Dedifferentiated amniotic fluid mesenchymal stem cell (primary cell): ENCODE results near the gene ACAP3.

Experiments
- DNase-seq: peaks from one replicate; pipeline ENCODE4 v3.0.0-alpha.2; 2016; ENCODE audit errors: extremely low spot score

Gene ACAP3

DNA sequence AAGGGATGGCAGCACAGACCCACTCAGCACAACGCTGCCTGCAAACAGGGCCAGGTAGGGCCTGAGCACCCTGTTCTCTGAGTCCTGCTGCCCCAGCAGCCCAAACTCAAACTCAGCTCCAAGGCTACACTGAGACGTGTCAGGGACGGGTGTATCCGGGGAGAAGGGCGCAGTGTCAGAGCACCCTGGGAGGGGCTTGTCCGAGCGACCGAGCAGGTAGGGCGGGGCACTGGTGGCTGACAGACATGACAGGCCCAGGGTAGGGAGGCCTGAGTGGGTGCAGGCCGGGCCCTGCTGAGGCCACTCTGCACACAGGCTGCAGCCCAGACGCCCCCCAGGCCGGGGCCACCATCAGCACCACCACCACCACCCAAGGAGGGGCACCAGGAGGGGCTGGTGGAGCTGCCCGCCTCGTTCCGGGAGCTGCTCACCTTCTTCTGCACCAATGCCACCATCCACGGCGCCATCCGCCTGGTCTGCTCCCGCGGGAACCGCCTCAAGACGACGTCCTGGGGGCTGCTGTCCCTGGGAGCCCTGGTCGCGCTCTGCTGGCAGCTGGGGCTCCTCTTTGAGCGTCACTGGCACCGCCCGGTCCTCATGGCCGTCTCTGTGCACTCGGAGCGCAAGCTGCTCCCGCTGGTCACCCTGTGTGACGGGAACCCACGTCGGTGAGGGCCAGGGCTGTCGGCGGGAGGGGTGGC, 22.0 kb downstream of the ACAP3 start:
- DNase-seq: no peak

DNA sequence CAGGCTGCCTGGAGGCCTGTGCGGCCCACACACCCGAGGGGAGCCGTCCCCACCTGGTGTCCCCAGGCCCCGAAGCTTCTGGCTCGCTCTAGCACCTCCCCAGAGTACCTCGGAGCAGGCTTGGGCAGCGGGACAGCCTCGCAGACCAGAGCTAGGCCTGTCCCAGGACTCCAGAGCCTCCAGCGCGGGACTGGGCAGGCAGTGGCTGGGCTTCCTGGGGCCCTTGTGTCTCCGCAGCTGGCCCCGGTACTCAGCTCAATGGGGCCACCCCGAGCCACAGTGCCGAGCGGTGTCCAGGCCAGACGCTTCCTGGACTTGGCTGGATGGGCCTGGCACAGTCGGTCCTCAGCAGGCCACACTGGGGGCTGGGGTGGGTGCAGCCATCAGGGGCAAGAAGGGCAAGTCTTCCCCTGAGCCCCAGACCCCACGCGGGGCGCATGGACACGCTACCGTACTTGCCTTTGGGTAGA, 22.6 kb downstream of the ACAP3 start:
- no peak for DNase-seq

DNA sequence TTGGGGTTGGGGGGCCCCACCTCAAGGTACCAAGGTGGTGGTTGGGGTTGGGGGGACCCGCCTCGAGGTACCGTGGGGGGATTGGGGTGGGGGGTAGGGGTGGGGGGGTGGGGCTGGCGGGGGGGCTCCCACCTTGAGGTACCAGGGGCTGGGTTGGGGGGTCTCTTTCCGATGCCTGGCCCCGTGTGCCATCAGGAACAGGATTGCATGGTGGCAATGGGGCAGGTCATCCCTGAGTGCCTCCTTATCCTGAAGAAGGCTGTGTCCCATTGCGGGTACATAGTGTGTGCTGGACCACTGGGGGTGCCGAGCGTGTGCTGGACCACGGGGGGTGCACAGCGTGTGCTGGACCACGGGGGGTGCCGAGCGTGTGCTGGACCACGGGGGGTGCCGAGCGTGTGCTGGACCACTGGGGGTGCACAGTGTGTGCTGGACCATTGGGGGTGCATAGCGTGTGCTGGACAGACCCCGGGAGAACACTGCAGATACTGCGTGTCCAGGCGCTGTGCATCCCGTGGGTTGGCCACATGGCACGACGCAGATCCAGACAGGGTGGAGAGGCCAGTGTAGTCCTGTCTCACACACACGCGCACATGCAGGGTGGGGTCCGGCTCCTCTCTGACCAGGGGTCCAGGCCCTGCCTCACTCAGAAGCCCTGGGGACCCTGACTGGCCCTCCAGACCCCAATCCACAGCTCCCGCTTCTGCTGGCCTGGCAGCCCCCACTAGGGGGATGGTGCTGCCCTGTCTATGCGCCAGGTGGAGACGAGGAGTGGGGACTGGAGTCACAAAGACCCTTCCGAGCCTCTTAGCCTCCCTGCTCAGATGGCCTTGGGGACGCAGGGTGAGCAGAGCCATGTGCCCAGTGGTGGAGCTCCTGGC, 23.3 kb downstream of the ACAP3 start:
- no peak for DNase-seq

DNA sequence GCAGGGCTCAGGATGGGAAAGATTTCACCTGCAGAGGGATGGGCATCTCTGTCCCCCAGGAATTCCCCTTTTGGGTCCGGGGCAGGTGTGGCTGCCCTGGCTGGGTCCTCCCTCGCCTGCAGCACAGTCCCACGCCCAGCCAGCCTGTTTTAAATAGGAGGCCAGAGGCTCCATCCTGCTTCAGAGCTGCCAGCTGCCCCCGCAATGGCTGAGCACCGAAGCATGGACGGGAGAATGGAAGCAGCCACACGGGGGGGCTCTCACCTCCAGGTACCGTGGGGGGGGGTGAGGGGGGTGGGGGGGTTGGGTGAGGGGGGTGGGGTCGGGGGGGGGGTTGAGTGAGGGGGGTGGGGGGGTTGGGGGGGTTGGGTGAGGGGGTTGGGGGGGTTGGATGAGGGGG, 23.9 kb downstream of the ACAP3 start:
- DNase-seq: no peak

DNA sequence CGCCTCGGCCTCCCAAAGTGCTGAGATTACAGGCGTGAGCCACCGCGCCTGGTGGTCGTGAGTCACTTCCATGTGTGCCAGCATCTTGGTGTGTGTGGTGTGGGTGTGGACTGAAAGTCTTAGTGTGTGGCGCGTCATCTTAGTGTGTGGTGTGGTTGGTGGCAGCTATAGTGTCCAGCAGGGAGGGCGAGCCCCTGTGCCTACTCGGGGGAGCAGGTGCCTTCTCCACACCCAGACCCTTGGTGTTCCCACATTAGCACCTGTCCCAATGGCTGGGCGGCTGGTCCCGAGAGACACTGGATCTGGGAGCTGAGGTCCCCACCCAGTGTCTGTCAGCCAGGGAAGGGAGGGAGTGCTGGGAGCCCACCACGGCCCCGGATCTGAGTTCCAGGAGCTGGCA, 24.7 kb downstream of the ACAP3 start:
- DNase-seq: no peak

DNA sequence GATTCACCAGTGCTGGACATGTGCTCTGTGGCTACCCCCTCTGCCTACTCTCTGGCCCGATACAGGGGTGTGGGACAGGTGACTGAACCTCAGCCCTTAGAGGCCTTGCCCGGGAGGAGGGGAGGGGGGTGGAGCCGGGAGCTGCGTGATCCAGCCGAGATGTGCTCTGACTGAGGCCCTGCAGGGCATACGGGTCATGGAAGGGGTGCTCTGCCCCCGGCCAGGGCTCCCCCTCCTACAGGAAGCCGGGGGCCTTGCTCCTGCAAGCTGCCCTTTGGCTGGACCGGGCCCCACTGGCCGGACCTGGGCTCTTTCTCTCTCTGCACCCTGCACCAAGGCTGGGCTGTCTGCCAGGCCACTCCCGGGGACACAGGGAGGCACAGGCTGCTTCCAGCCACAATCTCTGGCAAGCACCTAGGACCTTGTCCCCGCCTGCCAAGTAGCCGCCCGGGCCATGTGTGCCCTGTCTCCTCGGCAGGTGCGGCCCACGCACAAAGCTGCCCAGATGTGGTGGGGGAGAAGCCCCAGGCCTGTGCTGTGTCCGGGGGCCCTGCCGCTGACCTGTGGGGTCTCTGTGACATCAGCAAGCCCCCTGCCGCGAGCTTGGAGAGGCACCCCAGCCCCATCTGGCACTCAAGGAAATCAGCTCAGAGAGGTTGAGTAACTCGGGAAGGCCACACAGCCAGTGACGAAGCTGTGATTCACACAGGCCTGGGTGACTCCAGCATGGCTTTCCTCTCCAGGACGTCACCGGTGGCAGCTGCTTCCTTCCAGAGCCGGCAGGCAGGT, 26.0 kb downstream of the ACAP3 start:
- DNase-seq: no peak

DNA sequence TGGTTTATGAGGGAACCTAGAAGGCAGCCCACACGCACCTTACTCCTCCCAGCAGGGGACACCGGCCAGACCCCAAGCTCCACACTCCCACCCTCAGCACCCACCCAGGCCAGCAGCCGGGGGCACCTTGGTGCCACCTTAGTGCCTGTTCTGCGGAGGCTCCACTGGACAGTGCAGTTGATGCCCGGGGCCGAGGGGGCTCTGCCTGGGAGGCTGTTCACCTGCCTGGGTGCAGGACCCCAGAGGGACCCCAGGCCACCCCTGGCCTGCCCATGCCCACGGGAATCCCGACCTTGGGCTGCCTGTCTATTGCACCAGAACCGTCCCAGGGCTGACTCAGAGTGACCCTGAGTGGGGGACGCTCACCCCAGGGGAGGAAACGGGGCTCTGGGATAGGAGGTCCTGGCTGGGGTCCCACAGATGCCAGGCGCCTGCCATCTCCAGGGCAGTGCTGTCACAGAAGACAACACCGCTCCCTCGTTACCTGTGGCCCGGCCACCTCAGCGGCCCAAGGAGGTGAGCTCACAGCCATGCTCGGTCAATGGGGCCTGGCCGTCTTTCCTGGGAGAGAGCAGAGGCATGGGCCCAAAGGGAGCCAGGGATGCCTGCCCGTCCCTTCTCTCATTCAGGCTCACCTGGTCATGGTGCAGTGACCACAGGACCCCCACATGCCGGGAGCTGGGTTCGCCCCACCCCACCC, 26.8 kb downstream of the ACAP3 start:
- DNase-seq: no peak

DNA sequence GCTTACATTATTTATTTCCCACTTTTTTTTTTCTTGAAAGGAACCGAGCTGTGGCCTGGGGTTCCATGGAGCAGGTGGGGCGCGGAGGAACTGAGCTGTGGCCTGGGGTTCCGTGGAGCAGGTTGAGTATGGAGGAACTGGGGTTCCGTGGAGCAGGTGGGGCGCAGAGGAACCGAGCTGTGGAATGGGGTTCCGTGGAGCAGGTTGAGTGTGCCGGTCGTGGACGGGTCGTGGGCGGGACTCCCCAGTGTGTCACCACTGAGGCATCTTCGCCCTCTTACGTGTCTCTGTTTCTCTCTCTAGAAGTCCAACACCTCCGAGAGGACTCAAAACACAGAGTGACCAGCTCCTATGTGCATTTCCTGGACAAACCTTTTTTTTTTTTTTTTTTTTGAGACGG, 28.7 kb downstream of the ACAP3 start:
- no peak for DNase-seq

DNA sequence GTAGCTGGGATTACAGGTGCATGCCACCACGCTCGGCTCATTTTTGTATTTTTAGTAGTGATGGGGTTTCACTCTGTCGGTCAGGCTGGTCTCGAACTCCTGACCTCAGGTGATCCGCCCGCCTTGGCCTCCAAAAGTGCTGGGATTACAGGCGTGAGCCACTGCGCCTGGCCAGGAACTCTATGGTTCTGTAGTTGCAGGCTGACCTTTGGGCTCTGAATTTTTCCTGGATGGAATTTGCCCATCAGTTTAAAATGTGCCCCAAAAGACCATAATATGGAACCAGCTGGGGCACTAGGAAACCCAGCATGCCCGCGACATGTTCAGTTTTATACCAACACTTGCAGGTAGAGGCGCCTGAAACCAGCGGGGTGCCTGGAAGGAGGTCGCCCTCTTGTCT, 29.1 kb downstream of the ACAP3 start:
- no peak for DNase-seq

DNA sequence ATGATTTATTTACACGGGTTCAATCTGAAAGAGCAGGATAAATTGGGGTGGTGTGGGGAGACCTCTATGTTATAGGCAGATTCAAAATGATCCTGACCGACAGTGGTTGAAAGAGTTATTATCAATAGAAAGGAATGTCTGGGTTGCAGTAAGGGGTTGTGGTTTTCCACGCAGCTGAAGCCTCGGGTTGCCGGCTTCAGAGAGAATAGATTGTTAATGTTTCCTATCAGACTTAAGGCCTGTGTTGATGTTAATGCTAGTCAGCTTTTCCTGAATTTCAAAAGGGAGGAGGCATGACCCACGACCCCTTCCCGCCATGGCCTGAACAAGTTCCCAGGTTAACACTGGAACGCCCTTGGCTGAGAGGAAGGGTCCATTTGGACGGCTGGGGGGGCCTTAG, 31.9 kb downstream of the ACAP3 start:
- no peak for DNase-seq

DNA sequence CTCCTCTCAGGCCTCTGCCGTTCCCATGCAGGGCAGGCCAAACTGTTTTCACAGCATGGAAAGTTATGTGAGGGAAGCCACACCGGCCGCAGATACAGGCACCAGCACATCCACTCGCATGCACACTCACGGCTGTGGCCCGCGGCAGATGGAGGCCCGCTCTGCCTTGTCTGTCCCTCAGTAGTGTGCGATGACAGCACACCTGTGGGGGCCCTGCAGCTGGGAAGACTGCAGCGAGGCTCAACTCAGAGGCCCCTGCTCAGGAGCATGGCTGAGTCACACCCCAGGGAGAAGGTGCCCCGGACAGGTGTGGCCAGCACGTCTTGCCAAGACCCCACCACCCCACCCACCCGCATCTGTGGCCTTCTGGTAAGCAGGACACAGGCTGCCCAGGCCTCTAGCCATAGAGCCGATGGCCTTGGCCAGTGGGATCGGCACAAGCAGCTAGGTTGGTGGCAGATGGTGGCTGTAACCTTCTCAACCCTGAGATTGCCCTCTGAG, 32.7 kb downstream of the ACAP3 start:
- DNase-seq: no peak

DNA sequence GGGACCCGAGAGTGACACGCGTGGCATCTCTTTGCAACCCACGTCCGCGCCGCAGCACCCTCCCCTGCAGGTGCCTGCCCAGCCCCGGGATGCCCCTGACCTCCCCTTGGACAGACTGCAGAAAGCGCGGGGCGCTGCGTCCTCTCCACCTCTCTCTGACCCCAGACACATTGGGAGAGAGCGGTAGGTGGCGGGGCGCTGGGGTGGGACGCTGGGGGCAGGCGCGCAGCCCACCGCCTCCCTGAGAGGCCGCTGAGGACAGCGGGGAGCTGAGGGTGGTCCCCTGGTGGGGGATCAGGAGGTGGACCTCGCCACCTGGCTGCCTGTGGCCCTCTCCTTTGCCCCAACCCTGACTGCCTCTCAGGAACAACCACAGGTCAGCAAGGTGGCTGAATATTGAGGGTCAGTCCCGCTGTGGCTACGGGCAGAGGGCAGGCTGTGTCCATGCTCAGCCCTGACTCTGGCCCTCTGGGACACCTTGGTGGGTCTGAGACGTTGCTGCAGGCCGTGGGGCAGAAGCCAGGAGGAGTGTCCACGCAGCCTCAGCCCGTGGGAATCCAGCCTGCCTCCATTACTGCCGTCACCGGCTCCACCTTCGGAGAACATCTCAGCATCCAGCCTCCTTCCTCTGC, 33.3 kb downstream of the ACAP3 start:
- DNase-seq: no peak

DNA sequence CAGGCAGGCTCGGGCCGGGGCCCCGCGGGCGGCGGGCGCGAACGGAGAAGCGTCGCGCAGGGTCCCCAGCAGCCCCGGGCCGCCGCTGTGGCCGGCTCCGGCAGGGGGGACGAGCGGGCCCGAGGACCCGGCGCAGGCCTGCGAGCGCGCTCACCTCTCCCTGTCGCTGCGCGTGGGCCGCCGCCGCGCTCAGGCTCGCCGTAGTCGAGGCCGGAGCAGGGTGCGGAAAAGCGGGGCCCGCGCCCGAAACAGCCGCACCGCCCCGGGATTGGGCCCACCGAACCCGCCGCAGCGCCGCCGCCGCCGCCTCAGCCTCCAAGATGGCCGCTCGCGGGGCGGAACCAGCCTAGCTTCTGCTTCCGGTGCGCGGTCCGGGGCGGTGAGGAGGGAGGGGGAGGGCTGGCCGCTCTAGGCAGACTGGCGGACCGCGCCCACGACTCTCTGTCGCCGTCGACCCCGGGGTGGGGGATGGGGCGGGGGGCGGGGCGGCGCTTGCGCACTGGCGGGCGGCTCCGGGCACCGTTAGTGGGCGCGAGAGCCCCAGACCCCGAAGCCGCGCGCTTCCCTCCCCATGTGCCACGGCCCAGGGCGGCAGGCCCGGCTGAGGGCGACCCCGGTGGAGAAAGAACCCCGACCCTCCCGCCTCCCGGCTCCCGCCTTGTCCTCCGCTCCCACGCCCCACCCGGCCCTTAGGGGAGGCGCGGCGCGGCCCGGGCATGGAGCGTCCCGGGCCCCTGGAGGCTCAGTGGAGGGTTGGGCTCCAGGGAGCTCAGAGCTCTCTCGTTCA, 34.0 kb downstream of the ACAP3 start, which contains the start of gene UBE2J2:
UBE2J2 (minus strand) TSS at position 343 of the 787 bp plus-strand sequence. CDS start 5,862 bp downstream, outside the sequence.
- peak; percentile 79 for DNase-seq

DNA sequence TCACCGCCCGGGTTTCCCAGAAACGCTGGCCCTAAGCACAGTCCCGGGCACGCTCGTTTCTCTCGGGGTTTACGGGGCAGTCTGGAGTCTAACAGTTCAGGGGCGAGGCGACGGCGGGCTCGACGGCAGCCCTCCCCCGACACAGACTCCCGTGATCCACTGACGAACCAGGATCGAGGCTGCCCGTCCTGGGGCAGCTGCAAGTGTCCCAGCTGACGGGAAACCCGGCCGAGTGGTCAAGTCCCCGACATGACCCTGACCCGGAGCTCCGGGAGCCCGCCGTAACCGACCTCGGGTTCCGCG, 34.6 kb downstream of the ACAP3 start:
- DNase-seq: no peak

DNA sequence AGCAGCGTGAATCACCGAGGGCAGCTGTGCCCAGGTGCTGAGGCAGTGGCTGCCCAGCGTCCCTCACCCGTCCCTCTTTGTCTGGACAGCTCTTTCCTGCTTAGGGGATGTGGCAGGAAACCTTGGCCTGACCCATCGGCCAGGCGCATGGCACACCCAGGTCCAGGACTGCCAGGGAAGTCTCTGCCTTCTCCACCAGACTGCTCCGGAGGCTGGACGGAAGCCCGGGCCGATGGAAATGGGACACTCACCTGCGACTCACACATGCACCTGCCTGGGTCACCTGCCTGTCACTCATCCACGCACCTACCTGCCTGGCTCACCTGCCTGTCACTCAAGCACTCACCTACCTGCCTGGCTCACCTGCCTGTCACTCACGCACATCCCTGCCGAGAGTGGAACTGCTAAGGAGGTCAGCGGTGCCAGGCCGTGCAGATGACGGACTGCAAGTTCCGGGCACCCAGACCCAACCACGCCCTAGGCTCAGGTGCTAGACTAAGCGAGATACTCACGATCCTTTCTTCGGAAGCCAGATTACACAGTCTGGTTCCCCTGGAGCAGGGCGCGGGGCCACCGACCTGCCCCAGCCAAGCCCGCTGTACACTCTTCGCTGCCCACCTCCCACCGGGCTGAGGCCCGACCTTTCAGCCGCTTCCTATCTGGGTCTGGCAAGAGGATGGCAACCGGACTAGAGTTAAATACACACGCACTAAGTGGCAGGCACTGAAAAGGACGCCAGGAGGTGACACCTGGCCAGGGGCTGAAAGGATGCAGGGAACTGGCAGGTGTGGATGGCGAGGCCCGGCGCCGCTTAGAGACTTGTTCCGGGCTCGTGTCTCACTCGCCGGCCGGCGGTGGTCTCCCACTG, 35.2 kb downstream of the ACAP3 start:
- DNase-seq: no peak

DNA sequence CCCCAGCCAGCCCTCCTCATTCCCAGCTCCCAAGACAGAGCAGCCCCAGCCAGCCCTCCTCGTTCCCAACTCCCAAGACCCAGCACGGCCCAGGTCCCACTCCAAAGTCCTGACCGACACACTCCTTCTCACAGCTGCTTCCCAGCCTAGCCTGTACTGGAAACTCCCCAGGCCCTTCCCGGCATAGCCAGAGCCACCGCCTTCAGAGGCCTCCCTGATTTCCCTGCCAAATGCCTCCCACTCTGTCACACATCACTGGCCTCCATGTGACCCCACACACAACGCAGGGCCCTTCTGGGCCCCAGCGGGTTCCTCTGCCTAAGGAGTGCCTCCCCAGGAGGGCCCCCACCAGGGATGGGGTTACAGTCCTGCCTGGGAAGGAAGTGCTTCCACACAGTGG, 36.9 kb downstream of the ACAP3 start:
- DNase-seq: no peak

DNA sequence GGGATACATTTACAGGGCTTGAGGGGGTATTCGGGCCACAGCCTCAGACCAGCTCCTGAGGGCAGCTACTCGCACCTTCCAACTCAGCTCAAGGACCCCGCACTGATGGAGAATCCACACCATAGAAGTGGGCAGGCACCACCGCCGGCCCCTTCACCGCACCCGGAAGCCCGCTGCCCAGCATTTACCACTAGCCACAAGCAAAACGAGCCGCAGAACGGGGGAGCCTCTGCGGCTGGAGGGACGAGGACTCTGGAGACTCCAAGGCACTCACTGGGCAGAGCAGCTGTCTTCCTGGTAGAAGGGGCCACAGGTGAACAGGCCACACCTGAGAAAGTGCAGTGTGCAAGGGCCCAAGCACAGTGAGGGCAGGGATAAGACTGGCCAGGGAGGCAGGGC, 39.4 kb downstream of the ACAP3 start:
- no peak for DNase-seq

DNA sequence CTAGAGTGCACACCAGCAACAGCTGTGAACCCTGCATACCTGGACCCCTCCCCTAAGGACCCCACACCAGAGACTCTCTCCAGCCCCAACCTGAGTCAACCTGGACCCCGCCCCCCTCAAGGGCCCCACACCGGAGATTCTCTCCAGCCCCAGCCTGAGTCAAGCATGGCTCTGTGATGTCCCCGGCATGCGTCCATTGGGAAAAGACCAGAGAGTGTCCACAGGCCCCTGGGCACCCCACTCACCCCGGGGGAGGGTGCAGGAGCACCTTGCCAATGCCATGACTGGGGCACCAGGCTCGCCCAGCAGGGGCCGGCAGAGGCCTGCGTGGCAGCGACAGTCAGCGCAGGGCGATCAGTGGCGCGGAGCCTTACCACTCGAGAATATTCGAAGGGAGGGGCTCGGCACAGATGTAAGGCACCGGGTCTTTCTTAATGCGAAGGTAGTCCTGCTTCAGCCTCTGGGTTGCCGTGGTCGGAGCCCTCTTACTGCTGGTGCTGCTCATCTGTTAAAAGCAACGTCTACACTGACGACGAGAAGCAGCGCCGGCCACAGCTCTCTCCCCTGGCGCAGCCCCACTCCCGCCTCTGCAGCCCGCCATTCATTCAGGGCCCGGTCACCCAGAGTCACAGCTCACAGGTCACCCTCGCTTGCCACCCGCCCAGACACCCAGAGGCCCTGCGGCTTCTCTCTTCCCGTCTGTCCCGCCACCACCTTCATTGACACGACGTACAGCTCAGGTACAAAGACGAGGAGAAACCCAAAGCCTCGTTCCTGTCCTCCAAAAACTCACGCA, 40.0 kb downstream of the ACAP3 start:
- DNase-seq: no peak

DNA sequence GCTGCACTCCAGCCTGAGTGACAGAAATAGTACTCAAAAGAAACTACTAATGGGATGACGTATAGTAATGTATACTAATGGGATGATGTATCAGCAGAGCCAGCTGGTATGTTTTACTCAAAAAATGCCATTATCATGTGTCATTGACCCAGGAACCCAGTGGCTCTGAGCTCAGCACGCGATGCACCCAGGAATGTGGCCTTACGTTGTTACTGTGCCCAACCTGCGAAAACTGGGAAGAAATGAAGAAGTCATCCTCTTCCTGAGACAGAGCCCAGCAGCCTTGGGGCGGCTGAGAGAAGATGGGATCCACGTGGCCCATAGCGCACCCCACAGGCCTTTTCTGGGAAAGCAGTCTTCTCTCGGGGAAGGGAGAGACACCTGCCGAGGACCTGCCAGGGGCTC, 42.9 kb downstream of the ACAP3 start:
- peak; percentile 96 for DNase-seq
